GM21737 (cell line): Measurements from ENCODE around the gene SLX4IP.
A peak's percentile ranks its signal among the peaks of the same experiment; 100 is the strongest.

Source experiments
- ATAC-seq: cut with Tn5 transposase; IDR thresholded peaks from one replicate; pipeline ENCODE4 v1.9.1; 2021; ENCODE audit warnings: mild to moderate bottlenecking, moderate library complexity; ENCODE audit not compliant: unreplicated experiment

Gene SLX4IP

GRCh38 chr20:10547276-10548114 lies 112.4 kb downstream of the SLX4IP start:
- ATAC-seq, result no peak

GRCh38 chr20:10549511-10549910 lies 114.4 kb downstream of the SLX4IP start:
- ATAC-seq, result no peak

GRCh38 chr20:10550204-10551118 lies 115.4 kb downstream of the SLX4IP start:
- no peak for ATAC-seq

GRCh38 chr20:10551732-10552724 lies 116.9 kb downstream of the SLX4IP start:
- peak; percentile 59 for ATAC-seq

GRCh38 chr20:10553326-10553984 lies 118.3 kb downstream of the SLX4IP start:
- ATAC-seq, result peak; percentile 51

- ATAC-seq, result no peak
Observed at GRCh38 chr20:10554285-10554684, 119.2 kb downstream of the SLX4IP start.

GRCh38 chr20:10555393-10555792 lies 120.3 kb downstream of the SLX4IP start:
- no peak for ATAC-seq

GRCh38 chr20:10555865-10556308 lies 120.8 kb downstream of the SLX4IP start:
- no peak for ATAC-seq

GRCh38 chr20:10556519-10557083 lies 121.5 kb downstream of the SLX4IP start:
- ATAC-seq, result no peak

- ATAC-seq, result no peak
Observed at GRCh38 chr20:10557685-10558084, 122.6 kb downstream of the SLX4IP start.

GRCh38 chr20:10558635-10559187 lies 123.6 kb downstream of the SLX4IP start:
- ATAC-seq, result peak; percentile 63

- ATAC-seq, result no peak
Observed at GRCh38 chr20:10559266-10559665, 124.2 kb downstream of the SLX4IP start.

- ATAC-seq, result no peak
Observed at GRCh38 chr20:10560686-10561085, 125.6 kb downstream of the SLX4IP start.

GRCh38 chr20:10561302-10561701 lies 126.2 kb downstream of the SLX4IP start:
- ATAC-seq, result no peak

GRCh38 chr20:10562899-10563298 lies 127.8 kb downstream of the SLX4IP start:
- ATAC-seq, result no peak

- no peak for ATAC-seq
Observed at GRCh38 chr20:10563935-10564492, 128.9 kb downstream of the SLX4IP start.

GRCh38 chr20:10565191-10565921 lies 130.3 kb downstream of the SLX4IP start:
- ATAC-seq, result no peak
